Measurements from ENCODE around the gene DLGAP3. TPM values are rescaled to one million over a fixed set of nuclear protein-coding genes. Genes with fewer than 3 reads are reported as not detected.

The DLGAP3 gene
- total and polyA plus RNA-seq, 2 of the 13 experiments (the other 11 are each of a cell fraction or from before 2014, with no cell fraction given) = 0.03 to 0.04 TPM

- TF ChIP-seq ZNF275 (CRISPR knock-in tag; IDR thresholded peaks at IDR 0.05; ENCODE audit: borderline replicate concordance) = peak; percentile 98
- peak; percentile 97 for TF ChIP-seq BCL3 (CRISPR knock-in tag; IDR thresholded peaks at IDR 0.05)
- no peak for TF ChIP-seq CBX1 (IDR thresholded peaks at IDR 0.05; ENCODE audit: low read depth)
- peak; percentile 99 for TF ChIP-seq ISX (CRISPR knock-in tag; conservative IDR thresholded peaks at IDR 0.05)
- TF ChIP-seq TIGD3 (CRISPR knock-in tag; IDR thresholded peaks at IDR 0.05; ENCODE audit: borderline replicate concordance) = peak; percentile 99; the same call in 1 of the 2 replicates
- no peak for TF ChIP-seq HNRNPH1 (optimal IDR thresholded peaks at IDR 0.05; ENCODE audit: low read depth, low read length)
- TF ChIP-seq JARID2 (CRISPR knock-in tag; IDR thresholded peaks at IDR 0.05; ENCODE audit: insufficient replicate concordance) = peak; percentile 99
- TF ChIP-seq ATF1 (CRISPR knock-in tag; IDR thresholded peaks at IDR 0.05) = no peak
- TF ChIP-seq ZSCAN22 (CRISPR knock-in tag; IDR thresholded peaks at IDR 0.05) = peak; percentile 83; the same call in 1 of the 2 replicates
- no peak for TF ChIP-seq ATM (IDR thresholded peaks at IDR 0.05; ENCODE audit: borderline replicate concordance)
- peak; percentile 77; the same call in 1 of the 2 replicates for TF ChIP-seq JUN (CRISPR knock-in tag; IDR thresholded peaks at IDR 0.05)
- TF ChIP-seq THAP11 (CRISPR knock-in tag; IDR thresholded peaks at IDR 0.05) = peak; percentile 82
- TF ChIP-seq SNAPC4 (CRISPR knock-in tag; IDR thresholded peaks at IDR 0.05) = peak; percentile 95
- peak; percentile 96; the same call in 1 of the 2 replicates for TF ChIP-seq ZFP1 (CRISPR knock-in tag; IDR thresholded peaks at IDR 0.05)
- TF ChIP-seq ZNF44 (CRISPR knock-in tag; IDR thresholded peaks at IDR 0.05) = peak; percentile 98
- peak; percentile 92 for TF ChIP-seq SIX4 (CRISPR knock-in tag; IDR thresholded peaks at IDR 0.05)
- TF ChIP-seq LRRFIP1 (CRISPR knock-in tag; conservative IDR thresholded peaks at IDR 0.05) = peak; percentile 98
- TF ChIP-seq ZNF431 (CRISPR knock-in tag; IDR thresholded peaks at IDR 0.05; ENCODE audit: borderline replicate concordance, low read depth) = peak; percentile 99
Measured at GRCh38 chr1:34924759-34925555, 4.5 kb downstream of the DLGAP3 start (continued).

All from HepG2 (cell line).